Metanephros (tissue), 2 donors: ENCODE data around the gene L3MBTL1. TPM values are rescaled to one million over a fixed set of nuclear protein-coding genes. Genes with fewer than 3 reads are reported as not detected.

Source experiments
- small RNA-seq: library from RNA; depleted of rRNA; stranded (forward); fragments of <200 nt; gene quantifications from one replicate; pipeline ENCODE3, GENCODE V24; 2014; ENCODE audit warnings: low replicate concordance
- total RNA-seq: library from RNA; depleted of rRNA; stranded (reverse); fragments of >200 nt; gene quantifications from one replicate; pipeline ENCODE4 v1.2.3, GENCODE V29; 2014

The L3MBTL1 gene
- total RNA-seq, result 19.6 TPM

GRCh38 chr20:43507150-43508080 is at the start of gene L3MBTL1:
Gene L3MBTL1 (plus strand): TSS chr20:43507697. CDS start chr20:43513504, 5,807 bp downstream.

GRCh38 chr20:43558412-43559146 is 51.1 kb downstream of the L3MBTL1 start, which contains the start of gene SGK2:
Gene SGK2 (plus strand): TSS chr20:43559027. CDS start chr20:43566496, 7,469 bp downstream.

DNA sequence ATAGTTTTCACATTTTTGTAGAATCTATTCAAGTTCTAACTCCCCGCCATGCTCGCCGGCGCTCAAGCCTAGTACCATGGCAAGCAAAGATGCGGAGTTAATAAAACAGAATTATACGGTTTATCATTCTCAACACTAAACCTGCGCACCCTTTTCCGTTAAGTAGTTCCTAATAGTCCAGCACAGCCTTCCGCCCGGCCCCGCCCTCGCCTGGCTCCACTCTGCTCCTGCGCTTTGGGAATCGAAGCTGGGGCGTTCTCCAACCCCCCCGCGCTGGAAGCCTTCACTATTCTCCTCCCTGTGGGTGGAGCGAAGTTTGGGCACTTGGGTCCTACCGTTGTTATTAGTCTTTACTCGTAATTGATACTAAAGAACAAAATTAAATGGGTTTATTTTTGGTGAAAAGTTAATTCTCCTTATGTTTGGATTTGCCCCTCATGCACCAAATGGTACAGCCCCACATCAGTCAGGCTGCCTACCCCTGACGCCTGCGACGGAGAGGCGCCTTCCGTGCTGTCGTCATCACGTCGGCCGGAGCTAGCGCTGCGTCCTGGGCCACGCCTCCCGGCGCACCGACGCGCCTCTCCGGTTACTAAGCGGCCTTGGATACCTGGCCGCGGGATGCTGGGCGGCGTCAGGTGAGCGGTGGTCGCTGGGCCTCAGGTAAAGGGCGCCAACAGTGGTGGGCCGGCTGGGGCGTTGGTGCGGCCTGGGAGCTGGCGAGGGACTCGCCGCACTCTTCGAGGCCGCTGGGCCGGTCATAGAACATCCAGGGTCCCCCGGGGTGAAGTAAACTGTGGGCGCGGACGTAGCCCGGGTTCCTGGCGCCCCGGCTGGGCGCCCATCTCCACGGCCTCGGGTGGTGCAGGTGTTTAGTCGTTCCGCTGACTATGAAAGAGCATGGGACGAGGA is 83.2 kb downstream of the L3MBTL1 start, which contains the start of gene IFT52:
TSS of gene IFT52 (plus strand) at position 546 of the 912 bp plus-strand sequence. CDS start 3,762 bp downstream, outside the sequence.

Small RNA genes lying within 50 kb of the gene (small RNA-seq; reads per million reads assigned to genes)
- not detected for gene RNU6-1251P

Other genes with a start within 250 kb of the L3MBTL1 start
- 88.7 TPM for gene SRSF6, start 49.8 kb upstream of the L3MBTL1 start, total RNA-seq
- gene SGK2, start 51.3 kb downstream of the L3MBTL1 start, total RNA-seq, result 40.2 TPM
- gene IFT52, start 83.2 kb downstream of the L3MBTL1 start, total RNA-seq, result 43.3 TPM
- 5.8 TPM for gene MYBL2, start 159.4 kb downstream of the L3MBTL1 start, total RNA-seq
- not detected for gene GTSF1L, start 219.3 kb downstream of the L3MBTL1 start, total RNA-seq